Retinal pigment epithelial cell (primary cell): ENCODE data around the gene WDR35.
A peak's percentile ranks its signal among the peaks of the same experiment; 100 is the strongest.

Experiments used
- DNase-seq: peaks from one replicate; pipeline ENCODE4 v3.0.0-alpha.2; 2010; ENCODE audit warnings: low read depth
- H3K4me3 ChIP-seq: 2 replicates; pipeline ENCODE4 v1.5.1; 2011; ENCODE audit warnings: mild to moderate bottlenecking, low read length, control low read depth, moderate library complexity
- TF ChIP-seq, protein P1 (sequence below): conservative IDR thresholded peaks from 2 replicates; pipeline ENCODE4 v1.5.1; 2011; ENCODE audit warnings: low read depth, low read length, control low read depth, inconsistent platforms

The WDR35 gene

GRCh38 chr2:19991895-19992294 is 2.0 kb upstream of the WDR35 start:
- DNase-seq: no peak
- TF ChIP-seq, protein P1, sequence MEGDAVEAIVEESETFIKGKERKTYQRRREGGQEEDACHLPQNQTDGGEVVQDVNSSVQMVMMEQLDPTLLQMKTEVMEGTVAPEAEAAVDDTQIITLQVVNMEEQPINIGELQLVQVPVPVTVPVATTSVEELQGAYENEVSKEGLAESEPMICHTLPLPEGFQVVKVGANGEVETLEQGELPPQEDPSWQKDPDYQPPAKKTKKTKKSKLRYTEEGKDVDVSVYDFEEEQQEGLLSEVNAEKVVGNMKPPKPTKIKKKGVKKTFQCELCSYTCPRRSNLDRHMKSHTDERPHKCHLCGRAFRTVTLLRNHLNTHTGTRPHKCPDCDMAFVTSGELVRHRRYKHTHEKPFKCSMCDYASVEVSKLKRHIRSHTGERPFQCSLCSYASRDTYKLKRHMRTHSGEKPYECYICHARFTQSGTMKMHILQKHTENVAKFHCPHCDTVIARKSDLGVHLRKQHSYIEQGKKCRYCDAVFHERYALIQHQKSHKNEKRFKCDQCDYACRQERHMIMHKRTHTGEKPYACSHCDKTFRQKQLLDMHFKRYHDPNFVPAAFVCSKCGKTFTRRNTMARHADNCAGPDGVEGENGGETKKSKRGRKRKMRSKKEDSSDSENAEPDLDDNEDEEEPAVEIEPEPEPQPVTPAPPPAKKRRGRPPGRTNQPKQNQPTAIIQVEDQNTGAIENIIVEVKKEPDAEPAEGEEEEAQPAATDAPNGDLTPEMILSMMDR: no peak
- no peak overlapping the region for H3K4me3 ChIP-seq

DNA sequence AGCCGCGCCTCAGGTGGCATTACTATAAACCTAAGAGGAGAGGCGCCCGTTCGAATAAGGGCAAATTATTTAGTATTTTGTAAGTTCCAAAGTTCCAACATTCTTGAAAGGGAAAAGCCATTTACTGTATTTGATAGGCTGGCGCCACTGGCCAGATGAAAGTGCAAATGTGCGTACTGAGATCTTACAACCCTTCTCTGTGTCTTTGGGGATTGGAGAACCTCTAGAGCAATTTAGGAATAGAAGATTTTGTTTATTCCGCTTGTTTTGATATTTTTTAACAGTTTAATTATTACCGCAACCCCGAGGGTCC is 467 bp upstream of the WDR35 start:
- no peak for DNase-seq
- TF ChIP-seq, protein P1: no peak

DNA sequence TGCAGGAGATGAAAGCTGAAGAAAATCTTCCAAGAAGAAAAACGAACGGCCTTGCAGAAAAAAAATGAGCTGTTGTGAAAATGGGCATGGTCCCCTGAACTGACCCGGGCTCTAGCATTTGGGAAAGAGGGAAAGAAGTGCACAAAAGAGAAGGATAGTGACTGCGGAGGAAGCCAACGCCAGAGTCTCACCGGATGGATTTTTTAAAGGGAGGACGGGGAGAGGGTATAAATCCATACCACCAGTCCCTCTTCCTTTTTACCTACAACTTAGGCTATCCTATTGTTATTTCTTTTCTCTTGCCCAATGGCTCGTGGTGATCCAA is 601 bp downstream of the WDR35 start:
- TF ChIP-seq, protein P1: no peak

More for the DNA sequence above, 467 bp upstream of the WDR35 start:
- peak overlapping the region; percentile 93 for H3K4me3 ChIP-seq

GRCh38 chr2:19988600-19988999 is 1.3 kb downstream of the WDR35 start:
- TF ChIP-seq, protein P1: no peak
- H3K4me3 ChIP-seq: peak overlapping the region; percentile 93
- no peak for DNase-seq

More for the DNA sequence above, 601 bp downstream of the WDR35 start:
- peak overlapping the region; percentile 93 for H3K4me3 ChIP-seq
- no peak for DNase-seq

DNA sequence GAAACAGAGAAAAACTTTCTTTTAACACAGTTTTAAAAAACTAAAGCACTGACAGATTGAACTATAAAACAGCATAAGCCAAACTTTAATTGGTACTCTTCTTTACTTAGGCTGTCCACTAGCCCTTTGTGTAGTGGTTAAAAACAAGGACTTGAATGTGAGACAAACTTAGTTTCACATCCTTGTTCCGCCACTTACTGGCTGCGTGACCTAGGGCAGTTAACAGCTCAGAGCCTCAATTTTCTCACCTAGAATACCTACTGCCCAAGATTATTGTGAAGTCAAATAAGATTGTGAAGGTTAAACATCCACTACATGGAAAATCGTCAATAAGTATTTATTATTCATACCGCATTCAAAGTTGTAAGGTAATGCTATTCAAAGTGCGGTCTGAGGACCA is 2.0 kb downstream of the WDR35 start:
- no peak overlapping the region for H3K4me3 ChIP-seq
- TF ChIP-seq, protein P1: no peak
- no peak for DNase-seq

- no peak overlapping the region for H3K4me3 ChIP-seq
- DNase-seq: no peak
- TF ChIP-seq, protein P1: no peak
Observed at GRCh38 chr2:19982268-19982667, 7.6 kb downstream of the WDR35 start.

DNA sequence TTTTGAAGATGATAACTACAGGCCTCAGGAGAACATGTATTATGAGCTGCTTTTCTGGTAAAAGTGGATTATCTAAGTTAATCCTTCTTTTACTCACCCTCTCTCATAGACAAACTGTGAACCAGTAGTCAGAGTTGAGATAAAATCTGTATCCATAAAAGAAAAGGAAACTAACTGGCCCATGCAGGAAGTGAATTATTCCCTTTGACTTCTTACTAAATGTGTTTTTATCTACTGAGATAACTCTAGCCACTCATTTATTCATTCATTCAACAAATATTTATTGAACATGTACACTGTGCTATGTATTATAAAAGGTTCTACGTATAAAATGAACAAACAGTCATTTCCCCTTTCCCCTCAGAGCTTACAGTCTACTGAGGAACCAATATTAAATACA is 10.0 kb downstream of the WDR35 start:
- TF ChIP-seq, protein P1: no peak
- H3K4me3 ChIP-seq: no peak overlapping the region
- no peak for DNase-seq
